Hepatocyte (in vitro differentiated cells): ENCODE results near the gene CLEC18C.
"Not testable (repeated sequence)": the region's sequence is repeated elsewhere in the genome, so short reads cannot be mapped to it uniquely, and the experiment has no call there.

Experiments
- CTCF ChIP-seq: fragments of 200-600 bp; sonication (generic); IDR thresholded peaks from 2 replicates; pipeline ENCODE4 v1.5.1; 2016; ENCODE audit warnings: antibody characterized with exemption, mild to moderate bottlenecking; ENCODE audit not compliant: poor library complexity
- EZH2 ChIP-seq: fragments of 200-600 bp; sonication (generic); IDR thresholded peaks from 2 replicates; pipeline ENCODE4 v1.6.1; 2016; ENCODE audit warnings: antibody characterized with exemption, mild to moderate bottlenecking, borderline replicate concordance
- EZH2phosphoT487 ChIP-seq: fragments of 200-600 bp; sonication (generic); IDR thresholded peaks from one replicate; pipeline ENCODE4 v1.6.1; 2018; ENCODE audit warnings: antibody characterized with exemption, mild to moderate bottlenecking, low read depth, moderate library complexity; ENCODE audit not compliant: unreplicated experiment, severe bottlenecking

- not testable (repeated sequence) for TF ChIP-seq CTCF, EZH2, EZH2phosphoT487
These were observed 30.4 kb downstream of the CLEC18C start for GRCh38 chr16:70204010-70204409.
